ENCODE results near the gene CMSS1. TPM values are rescaled to one million over a fixed set of nuclear protein-coding genes. Genes with fewer than 3 reads are reported as not detected.

CMSS1 gene
- total and polyA plus RNA-seq, 2 of the 13 experiments (the other 11 are each of a cell fraction or from before 2014, with no cell fraction given) = 6.4 to 48.7 TPM

GRCh38 chr3:99776516-99777209 is 41.0 kb upstream of the CMSS1 start (continued):
- TF ChIP-seq ZNF280D (CRISPR knock-in tag; IDR thresholded peaks at IDR 0.05) = no peak
- no peak for TF ChIP-seq POLR2G (IDR thresholded peaks at IDR 0.05; ENCODE audit: low read depth, low read length)
- no peak for TF ChIP-seq THRA (CRISPR knock-in tag; IDR thresholded peaks at IDR 0.05; ENCODE audit: borderline replicate concordance)

- H2AFZ ChIP-seq (ENCODE audit: low read length) = no peak overlapping the region
- no peak overlapping the region for H3K9ac ChIP-seq (ENCODE audit: insufficient read depth, low read depth, low read length)
- ChIA-PET POLR2A (no interaction called here), CTCF (ENCODE audit: low intra/inter-chr PET ratio, low total read pairs) (no interaction called here)
- H3K4me3 ChIP-seq (replicated peaks in 1 of 3; ENCODE audit: insufficient read depth in 1 of 3, low read depth in 2 of 3, low read length in 3 of 3) = no peak overlapping the region
- no peak overlapping the region for H3K4me2 ChIP-seq (ENCODE audit: low read depth, low read length)
- H3K27ac ChIP-seq (ENCODE audit: extremely low read length, insufficient read depth, low read length) = no peak overlapping the region
- no peak for ATAC-seq
- no peaks in the 10 kb centered on the region for H3K27me3 ChIP-seq (ENCODE audit: control insufficient read depth in 1 of 2, insufficient read depth in 2 of 2, low read length in 2 of 2)
- no peak for DNase-seq (ENCODE audit: low spot score)
- H3K4me1 ChIP-seq (ENCODE audit: insufficient read depth, low read length) = no peaks in the 10 kb centered on the region
- 7% methylated on average over 2 of the region's 2 CpGs for WGBS (ENCODE audit: low lambda C conversion rate)
- no peaks in the 10 kb centered on the region for H3K36me3 ChIP-seq (replicated peaks in 1 of 2; ENCODE audit: control insufficient read depth in 1 of 2, insufficient read depth in 2 of 2, low read length in 2 of 2)
- H4K20me1 ChIP-seq (ENCODE audit: insufficient read depth, low read length) = no peaks in the 10 kb centered on the region
- in situ Hi-C loops (cut with HindIII; ENCODE audit: extremely low pct_ligation_motif_present, low pct_unique_long_range_greater_than_20kb) = no loop called here
- no peak for FAIRE-seq
- H3K79me2 ChIP-seq (ENCODE audit: insufficient read depth, low read length) = no peaks in the 10 kb centered on the region
- H3K9me3 ChIP-seq (ENCODE audit: low read length) = no peaks in the 10 kb centered on the region
- intact Hi-C loops (cut with micrococcal nuclease; ENCODE audit: unreplicated experiment) = no loop called here
- BruUV-seq (replicated peaks) = no TSS peak
- TF ChIP-seq CEBPZ (IDR thresholded peaks at IDR 0.05; ENCODE audit: low read length) = no peak
- TF ChIP-seq GZF1 (CRISPR knock-in tag; IDR thresholded peaks at IDR 0.05) = no peak
- no peak for TF ChIP-seq PLSCR1 (CRISPR knock-in tag; IDR thresholded peaks at IDR 0.05; ENCODE audit: borderline replicate concordance)
- TF ChIP-seq ZNF446 (CRISPR knock-in tag; IDR thresholded peaks at IDR 0.05) = no peak
Observed at GRCh38 chr3:99777210-99777549, 40.5 kb upstream of the CMSS1 start.

Data from HepG2 (cell line).